ENCODE results near the gene PHETA2.
A peak's percentile ranks its signal among the peaks of the same experiment; 100 is the strongest.
"Not testable (repeated sequence)": the region's sequence is repeated elsewhere in the genome, so short reads cannot be mapped to it uniquely, and the experiment has no call there.

The PHETA2 gene

DNA sequence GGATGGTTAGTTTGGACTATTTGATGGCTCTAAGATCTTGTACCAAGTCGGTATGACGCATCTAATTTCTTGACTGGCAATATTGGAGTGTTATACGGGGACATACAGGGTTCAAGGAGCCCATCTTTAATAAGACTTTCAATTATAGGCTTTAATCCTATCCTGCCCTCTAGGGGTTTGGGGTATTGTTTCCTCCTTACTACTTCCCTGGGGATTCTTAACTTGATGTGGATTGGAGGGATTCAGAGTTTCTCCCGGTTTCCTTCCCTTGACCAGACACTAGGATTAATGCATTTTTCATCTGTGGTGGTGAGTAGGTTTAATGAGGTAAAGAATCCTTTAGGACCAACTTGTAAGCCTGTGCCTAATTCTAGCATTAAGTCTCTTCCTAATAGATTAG, 37.8 kb downstream of the PHETA2 start:
- TF ChIP-seq, protein P1, sequence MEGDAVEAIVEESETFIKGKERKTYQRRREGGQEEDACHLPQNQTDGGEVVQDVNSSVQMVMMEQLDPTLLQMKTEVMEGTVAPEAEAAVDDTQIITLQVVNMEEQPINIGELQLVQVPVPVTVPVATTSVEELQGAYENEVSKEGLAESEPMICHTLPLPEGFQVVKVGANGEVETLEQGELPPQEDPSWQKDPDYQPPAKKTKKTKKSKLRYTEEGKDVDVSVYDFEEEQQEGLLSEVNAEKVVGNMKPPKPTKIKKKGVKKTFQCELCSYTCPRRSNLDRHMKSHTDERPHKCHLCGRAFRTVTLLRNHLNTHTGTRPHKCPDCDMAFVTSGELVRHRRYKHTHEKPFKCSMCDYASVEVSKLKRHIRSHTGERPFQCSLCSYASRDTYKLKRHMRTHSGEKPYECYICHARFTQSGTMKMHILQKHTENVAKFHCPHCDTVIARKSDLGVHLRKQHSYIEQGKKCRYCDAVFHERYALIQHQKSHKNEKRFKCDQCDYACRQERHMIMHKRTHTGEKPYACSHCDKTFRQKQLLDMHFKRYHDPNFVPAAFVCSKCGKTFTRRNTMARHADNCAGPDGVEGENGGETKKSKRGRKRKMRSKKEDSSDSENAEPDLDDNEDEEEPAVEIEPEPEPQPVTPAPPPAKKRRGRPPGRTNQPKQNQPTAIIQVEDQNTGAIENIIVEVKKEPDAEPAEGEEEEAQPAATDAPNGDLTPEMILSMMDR (IDR thresholded peaks at IDR 0.05; ENCODE audit: low read depth, low read length) = no peak
- DNase-seq (ENCODE audit: extremely low read depth, low read depth) = no peak

DNA sequence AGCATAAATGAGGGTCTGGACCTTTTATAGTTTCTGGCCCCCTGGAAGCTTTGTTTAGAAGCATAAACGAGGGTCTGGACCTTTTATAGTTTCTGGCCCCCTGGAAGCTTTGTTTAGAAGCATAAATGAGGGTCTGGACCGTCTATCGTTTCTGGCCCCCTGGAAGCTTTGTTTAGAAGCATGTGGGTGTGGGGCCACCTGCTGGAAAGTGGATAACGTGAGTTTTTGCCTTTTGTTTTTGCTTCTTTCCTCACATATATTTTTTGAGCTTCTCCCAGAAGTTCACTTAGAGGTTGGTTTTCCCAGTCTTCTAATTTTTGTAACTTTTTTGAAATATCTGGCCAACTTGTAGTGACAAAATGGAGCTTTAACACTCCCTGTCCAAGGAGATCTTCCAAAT, 38.7 kb downstream of the PHETA2 start:
- not testable (repeated sequence) for DNase-seq (ENCODE audit: extremely low read depth, low read depth)

DNA sequence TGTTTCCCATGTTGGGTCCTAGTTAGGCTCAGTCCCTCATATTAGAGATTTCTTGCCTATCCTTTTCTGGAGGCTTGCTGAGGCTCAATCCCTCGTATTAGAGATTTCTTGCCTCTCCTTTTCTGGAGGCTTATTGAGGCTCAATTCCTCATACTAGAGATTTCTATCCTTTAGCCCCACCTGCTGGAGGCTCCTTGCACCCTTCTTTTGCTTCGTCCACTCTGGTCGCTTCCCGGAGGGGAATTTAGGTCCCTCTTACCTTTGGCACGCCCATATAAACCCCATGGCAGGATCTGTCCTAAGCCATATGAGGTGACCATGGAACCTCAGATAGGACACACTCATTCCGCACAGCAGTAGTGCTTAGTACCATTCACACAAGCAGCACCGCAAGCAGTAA, 40.7 kb downstream of the PHETA2 start:
- TF ChIP-seq, protein P1 (IDR thresholded peaks at IDR 0.05; ENCODE audit: low read depth, low read length) = peak; percentile 24; the same call in 1 of the 2 replicates

DNA sequence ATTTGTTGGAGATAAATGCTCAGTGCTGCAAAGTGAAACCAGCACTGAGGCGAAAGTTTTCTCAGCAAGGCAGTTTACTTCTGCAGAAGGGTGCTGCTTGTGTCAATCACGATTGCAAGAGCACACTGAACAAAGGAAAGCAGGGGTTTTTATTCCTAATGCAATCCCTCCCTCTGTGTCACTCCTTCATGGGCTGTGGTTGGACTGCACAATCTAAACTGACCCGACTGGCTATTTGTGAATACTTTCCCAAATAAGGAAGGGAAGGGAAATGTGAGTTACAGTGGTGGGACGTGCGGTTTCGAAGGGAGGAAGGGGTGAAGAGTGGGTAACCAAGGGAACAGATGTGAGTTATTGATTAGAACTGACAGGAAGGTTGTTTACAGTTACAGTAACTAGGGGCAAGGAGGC, 41.4 kb downstream of the PHETA2 start:
- not testable (repeated sequence) for DNase-seq (ENCODE audit: extremely low read depth, low read depth)

More for the DNA sequence above, 40.7 kb downstream of the PHETA2 start:
- no peak for DNase-seq (ENCODE audit: extremely low read depth, low read depth)

DNA sequence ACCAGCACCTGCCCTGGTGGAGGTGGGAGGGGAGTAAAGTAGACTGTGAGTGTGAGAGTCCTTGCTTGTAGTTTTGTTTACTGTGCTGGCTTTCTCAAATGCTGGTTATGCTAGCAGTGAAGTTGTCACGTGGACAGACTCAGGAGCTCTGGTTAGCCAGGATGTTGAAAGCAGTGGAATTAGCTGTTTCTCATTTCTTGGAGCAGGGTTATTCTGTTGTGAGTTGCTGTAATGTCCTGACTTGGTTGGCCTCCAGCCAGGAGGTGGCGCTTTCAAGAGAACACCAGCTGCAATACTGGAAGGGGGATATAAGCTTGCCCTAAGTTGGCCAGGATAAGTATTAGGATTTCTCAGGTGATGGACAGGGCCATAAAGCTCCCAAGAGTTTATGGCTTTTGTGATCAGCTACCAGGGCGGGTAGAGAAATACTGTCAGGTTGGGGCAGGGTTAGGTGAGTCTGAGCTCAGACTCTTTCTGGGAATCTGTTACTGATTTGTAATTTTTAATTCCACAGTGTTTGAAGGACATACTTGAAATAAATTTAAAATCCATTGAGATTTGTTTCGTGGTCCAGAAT, 42.9 kb downstream of the PHETA2 start:
- TF ChIP-seq, protein P1 (IDR thresholded peaks at IDR 0.05; ENCODE audit: low read depth, low read length) = no peak
- DNase-seq (ENCODE audit: extremely low read depth, low read depth) = no peak

DNA sequence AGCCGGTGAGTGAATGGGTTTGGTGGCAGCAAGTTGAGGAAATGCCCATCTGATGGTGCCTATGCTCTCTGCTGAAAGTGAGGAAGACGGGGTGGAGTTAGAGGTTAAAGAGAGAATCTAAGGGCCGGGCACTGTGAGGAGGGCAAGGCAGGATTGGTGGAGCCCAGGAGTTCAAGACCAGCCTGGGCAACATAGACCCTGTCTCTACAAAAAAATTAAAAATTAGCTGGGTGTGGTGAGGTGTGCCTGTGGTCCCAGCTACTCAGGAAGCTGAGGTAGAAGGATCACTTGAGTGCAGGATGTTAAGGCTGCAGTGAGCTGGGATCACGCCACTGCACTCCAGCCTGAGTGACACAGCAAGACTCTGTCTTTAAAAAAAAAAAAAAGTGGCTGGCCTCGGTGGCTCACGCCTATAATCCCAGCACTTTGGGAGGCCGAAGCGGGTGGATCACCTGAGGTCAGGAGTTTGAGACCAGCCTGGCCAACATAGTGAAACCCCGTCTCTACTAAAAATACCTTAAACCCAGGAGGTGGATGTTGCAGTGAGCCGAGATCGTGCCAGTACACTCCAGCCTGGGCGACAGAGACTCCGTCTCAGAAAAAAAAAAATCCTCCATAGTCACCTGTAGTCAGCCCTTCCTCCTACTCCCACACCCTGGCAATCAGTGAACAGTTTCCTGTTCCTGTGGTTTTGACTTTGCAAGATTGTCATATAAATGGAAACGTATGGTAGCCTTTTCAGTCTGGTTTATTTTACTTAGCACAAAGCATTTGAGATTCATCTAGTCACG, 46.4 kb downstream of the PHETA2 start:
- not testable (repeated sequence) for DNase-seq (ENCODE audit: extremely low read depth, low read depth)

DNA sequence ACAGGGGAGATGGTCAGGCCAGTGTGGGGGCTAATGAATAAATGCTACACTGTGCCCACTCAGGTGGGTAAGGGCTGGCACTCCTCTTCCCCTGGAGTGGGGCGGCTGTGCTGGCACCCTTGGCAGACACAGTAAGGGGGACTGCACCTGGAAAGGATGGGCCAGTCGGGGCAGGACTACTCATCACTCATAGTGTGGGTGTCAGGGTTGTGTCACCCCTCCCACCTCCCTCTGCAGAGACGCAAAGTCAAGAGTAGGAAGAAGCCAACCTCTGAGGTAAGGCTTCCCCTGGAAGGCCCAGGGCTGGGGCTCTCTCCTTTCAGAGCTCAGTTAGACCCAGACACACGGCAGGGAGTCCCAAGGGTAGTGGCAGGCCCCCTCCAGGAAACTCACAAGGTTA, 49.5 kb downstream of the PHETA2 start:
- not testable (repeated sequence) for DNase-seq (ENCODE audit: extremely low read depth, low read depth)

DNA sequence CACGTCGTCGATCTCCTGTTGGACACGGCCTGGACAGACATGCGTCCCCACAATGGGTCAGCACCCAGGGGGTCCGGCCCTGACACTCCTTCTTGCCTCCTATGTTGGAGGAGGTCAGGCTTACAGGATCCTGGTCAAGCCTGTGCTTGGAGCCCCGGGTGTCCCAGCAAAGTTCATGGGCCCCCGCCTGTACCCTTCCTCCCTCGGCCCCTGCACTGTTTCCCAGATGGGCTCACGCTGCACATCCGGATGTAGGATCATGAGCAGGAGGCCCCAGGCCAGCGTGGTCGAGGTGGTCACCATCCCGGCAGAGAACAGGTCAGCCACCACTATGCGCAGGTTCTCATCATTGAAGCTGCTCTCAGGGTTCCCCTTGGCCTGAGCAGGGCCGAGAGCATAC, 53.6 kb downstream of the PHETA2 start:
- no peak for DNase-seq (ENCODE audit: extremely low read depth, low read depth)
- TF ChIP-seq, protein P1 (IDR thresholded peaks at IDR 0.05; ENCODE audit: low read depth, low read length) = no peak

DNA sequence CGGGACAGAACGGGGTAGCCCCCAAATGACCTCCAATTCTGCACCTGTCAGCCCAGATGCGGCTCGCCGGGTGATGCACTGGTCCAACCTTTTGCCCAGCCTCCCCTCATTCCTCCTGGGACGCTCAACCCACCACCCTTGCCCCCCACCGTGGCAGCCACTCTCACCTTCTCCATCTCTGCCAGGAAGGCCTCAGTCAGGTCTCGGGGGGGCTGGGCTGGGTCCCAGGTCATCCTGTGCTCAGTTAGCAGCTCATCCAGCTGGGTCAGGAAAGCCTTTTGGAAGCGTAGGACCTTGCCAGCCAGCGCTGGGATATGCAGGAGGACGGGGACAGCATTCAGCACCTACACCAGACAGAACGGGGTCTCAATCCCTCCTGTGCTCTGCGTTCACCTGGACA, 54.0 kb downstream of the PHETA2 start:
- not testable (repeated sequence) for DNase-seq (ENCODE audit: extremely low read depth, low read depth)
